ENCODE measurements around the gene C6orf120.

The C6orf120 gene

DNA sequence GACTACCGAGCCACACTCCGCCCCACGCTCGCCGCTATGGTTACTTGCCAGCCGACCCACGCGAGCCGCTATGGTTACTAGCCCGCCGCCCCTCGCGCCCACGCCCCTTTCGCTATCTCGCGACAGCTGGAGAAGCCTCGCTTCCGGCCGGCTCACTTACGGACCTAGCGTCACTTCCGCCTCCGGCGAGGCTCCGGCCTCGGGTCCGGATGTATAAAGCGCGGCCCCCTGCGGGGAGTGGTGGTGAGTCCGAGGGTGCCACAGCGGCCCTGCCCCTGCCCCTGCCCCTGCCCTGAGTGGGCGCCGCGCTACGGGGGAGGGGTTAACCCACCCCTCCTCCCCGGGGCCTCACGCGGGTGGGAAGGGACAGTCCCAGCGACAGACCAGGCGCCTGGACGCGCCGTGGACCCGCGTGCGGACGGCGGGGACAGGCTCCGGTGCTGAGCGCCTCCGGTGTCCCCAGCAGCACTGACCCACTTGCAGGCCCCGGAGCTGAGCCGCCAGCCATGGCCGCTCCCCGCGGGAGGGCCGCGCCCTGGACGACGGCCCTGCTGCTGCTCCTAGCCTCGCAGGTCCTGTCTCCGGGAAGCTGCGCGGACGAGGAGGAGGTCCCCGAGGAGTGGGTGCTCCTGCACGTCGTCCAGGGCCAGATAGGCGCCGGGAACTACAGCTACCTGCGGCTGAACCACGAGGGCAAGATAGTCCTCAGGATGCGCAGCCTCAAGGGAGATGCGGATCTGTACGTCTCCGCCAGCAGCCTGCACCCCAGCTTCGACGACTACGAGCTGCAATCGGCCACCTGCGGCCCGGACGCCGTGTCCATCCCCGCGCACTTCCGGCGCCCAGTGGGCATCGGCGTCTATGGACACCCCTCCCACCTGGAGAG lies at the start of gene C6orf120, which contains the start of gene WDR27:
C6orf120 (plus strand) TSS at position 173 of the 886 bp plus-strand sequence; CDS start at position 507, 334 bp downstream.
WDR27 (minus strand) TSS at position 76 of the 886 bp plus-strand sequence. CDS start 13,024 bp downstream, outside the sequence.
- DNase-seq, result peak; percentile 93

DNA sequence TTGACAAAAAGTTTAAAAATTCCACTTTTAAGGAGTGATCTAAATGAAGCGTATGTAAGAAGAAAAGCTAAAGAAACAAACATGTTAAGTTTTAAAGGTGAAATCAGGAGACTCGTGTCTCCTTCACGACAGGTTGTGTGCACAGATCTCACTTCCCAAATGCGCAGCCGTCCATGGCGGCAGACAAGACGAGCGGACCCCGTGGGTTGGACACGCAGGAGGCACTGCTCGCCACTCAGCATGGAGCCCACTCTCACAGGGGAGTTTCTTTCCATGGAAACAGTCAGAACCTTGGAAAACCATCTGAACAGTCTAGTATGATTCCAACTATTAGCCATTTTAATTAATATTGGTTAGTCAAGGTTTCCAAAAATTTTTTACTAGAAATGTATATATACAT lies 49.0 kb upstream of the C6orf120 start:
- no peak for DNase-seq

DNA sequence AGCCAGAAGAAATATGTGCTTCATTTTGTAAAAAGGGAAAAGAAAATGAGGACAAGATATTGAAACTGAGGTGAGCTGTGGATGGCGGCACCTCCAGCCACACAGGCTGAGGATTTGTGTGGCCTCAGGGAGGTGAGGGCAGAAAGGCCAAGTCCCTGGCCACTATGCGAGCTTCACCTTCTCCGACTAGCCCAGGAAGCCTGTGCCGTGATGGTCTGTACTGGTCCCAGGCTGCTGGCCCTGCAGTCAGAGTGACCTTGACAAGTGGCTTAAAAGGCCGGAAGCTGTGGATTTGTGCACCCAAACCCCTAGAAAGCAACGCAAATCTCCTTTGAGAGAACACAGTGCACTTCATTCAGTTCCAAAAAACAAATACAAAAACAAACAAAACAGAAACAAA lies 48.2 kb upstream of the C6orf120 start:
- DNase-seq, result no peak

DNA sequence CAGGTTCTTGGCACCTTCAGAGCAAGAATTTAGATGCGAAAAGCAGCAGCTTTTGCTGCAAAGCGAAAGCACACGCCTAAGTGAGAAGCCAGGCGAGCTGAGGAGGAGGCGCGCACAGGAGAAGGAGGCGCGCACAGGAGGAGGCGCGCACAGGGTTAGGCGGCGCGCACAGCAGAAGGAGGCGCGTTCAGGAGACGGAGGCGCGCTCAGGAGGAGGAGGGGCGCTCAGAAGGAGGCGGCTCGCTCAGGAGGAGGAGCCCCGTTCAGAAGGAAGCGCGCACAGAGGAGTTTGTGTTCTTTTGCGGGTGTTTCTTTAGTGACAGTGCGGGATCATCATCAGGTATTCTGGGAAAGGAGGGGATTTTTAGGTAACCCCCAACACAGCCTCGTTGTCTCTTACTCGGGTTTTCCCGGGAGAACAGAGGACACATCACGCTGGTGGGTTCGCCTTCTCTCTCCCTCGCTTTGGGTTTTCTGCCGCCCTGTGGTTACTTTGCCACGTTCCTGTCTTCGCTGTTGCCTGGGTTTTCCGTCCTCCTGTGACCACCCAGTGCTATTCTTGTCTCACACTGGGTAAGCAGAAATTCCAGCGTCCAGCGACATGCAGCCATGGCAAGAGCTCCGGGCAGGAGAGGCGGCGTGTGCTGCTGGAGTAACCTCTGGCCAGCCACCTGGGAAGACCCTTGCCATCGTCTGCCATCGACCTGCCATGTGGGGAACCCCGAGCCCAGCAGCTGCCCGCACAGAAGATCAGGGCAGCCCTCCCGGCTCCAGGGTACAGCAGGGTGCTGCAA lies 47.1 kb upstream of the C6orf120 start:
- peak; percentile 66 for DNase-seq

DNA sequence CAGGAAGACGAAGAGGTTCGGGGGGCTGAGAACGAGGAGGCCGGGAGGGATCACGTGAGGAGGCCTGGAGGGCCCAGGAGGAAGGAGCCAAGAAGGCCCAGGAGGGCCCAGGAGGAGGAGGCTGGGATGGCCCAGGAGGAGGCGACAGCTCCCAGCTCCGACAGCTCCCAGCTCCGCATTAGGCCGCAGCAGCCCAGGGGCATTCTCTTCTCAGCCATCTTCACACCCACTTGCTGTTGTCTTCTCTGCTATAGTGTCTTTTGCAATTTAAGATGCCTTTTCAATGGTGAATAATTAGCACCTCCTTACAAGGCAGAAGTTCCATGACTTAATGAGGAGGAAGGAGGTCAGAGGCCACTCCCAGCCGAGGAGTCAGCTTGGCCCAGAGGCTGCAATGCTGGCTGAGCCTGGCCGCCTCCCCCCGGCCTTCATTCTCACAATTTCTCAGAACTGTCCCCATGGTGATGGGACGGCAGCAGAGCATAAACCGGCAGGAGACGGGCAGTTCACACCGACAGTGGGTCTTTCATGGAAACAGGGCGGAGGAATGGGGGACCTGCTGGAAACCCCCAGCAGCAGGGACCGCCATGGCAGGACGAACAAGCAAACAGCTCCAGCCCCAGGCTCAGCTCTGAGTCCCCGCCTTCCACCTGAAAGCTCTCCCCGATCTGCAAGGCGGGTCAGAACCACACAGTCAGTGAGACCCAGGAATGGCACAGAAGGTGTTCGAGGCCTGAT lies 45.2 kb upstream of the C6orf120 start:
- no peak for DNase-seq

DNA sequence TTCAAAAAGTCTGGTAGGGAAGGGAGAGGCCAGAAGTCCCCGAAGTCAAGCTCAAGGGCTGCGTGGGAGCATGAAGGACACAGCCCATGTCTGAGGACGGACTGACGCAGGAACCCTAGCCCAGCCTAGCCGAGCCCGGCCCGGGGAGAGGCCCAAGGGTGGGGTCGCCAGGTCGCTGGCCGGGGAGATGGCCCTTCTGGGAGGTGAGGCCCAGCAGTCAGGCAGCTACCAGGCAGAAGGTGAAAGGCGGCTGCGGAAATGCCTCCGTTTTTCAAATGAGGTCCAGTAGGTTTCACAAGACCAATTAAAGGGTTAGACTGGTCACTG lies 44.7 kb upstream of the C6orf120 start:
- DNase-seq, result no peak

DNA sequence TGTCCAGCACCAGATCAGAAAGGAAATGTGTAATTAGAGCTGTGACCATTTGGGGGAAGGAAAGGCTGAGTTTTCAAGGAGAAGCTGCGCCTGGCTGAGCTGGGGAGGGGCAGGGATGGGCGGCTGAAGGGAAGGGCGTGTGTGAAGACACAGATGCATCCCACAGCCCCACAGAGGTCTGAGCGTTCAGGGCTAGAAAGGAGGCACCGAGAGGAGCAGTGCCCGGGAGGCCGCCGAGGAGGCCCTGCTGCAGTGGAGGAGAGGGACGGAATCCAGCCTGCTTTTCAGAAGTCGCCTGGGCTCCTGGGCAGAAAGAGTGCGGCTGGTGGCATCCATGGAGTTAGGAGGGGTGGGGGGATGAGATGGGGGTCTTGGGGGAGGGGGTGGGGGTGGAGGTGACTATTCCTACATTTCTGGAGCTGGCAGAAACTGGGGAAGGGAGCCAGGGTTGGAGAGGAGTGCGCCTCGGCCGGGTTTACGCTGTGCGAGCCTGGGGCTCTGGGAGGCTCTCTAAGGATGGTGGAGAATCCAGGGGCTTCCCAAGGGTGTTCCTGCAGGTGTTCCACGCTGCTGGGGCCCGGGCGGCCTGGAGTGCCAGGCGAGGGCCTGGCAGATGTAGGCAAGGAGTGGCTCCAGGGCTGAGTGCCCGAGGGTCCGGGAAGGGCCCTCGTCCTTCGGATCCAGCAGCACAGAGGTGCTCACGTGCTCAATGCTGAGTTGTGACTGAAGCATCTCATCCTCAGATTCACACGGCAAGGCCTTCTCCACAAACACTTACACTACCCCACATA lies 41.9 kb upstream of the C6orf120 start:
- no peak for DNase-seq

DNA sequence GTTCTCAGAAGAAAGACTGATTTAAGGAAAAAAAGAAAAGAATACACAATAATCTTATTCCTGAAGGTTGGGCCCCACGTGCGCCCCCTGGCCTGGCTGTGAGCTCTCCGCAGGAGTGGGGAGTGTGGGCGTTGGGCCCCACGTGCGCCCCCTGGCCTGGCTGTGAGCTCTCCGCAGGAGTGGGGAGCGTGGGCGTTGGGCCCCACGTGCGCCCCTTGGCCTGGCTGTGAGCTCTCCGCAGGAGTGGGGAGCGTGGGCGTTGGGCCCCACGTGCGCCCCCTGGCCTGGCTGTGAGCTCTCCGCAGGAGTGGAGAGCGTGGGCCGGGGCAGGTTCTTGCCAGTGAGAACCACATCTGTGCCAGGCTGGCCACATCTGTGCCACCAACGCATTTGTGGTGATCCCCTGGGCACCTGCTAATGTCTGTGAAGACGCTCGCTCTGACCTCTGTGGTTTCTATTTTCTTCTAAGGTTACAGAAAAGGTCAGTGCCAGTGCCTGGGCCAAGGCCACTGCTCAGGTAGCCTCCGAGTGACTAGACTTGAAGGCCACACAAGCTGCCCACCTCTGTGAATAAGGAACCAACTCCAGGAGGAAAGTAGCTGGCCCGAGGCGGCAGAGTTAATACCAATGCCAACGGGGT lies 41.1 kb upstream of the C6orf120 start:
- no peak for DNase-seq

DNA sequence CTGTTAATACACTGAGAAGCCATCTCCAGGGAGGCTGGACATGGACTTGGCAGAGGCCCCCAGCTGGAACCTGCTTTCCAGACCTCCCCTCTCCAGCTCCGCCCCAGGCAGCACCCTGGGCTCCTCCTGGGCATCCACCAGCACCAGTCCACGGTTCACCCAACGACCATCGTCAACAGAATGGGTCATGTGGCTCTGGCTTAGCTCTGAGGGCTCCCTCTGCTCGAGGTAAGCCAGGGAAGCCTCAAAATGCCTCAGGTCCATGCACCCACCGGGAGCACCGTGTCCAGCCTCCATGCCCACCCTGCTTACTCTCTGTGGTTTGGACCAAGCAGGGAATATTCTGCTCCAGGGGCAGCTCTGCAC lies 40.6 kb upstream of the C6orf120 start:
- no peak for DNase-seq

DNA sequence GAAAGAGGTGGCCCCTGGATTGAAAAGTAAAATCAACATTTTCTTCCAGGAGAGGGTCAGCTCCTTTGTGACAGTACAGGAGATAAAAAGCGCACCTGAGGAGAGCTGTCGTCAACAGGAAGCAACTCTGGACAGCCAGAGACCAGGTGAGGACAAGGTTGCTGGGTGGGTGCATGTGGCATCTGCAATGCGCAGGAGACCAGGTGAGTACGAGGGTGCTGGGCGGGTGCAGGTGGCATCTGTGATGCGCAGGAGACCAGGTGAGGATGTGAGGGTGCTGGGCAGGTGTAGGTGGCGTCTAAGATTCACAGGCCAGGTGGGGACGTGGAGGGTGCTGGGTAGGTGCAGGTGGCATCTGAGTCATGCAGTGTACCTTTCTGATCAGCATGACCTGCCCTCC lies 38.5 kb upstream of the C6orf120 start:
- DNase-seq, result no peak

DNA sequence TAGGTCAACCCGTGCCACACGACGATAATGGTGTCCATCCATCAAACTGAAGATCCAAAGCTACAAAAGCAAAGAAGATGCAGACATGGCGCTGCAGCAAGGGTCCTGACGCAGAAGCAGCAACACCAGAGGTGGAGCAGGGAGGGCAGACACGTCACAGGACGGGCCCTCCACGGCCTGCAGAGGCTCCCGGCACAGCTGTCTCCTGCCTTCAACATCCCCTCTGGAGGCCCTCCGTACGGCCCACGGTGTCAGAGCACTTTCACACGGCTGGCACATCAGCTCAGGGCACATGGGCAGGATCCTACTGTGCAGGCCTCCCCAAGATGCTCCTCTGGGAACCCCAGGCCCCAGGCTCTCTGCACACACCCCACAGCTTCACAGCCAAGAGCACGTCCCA lies 37.7 kb upstream of the C6orf120 start:
- DNase-seq, result no peak

DNA sequence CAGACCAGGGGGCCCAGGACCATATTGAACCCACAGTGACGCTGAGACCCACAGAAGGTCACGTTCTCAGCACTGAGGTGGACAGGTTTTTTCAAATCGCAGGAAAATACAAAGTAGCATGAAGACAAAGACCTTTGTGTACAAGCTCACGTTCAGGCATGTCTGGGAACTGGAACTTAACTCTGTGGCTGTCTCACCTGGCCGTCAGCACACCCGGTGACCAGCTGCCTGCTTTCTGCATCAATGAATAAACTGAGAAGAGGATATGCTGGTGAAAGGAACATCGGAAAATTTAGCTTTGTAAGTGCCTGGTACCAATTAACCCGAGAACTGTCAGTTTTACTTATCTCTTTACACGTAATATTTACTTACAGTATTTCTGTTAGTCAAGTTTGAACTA lies 36.6 kb upstream of the C6orf120 start:
- no peak for DNase-seq

DNA sequence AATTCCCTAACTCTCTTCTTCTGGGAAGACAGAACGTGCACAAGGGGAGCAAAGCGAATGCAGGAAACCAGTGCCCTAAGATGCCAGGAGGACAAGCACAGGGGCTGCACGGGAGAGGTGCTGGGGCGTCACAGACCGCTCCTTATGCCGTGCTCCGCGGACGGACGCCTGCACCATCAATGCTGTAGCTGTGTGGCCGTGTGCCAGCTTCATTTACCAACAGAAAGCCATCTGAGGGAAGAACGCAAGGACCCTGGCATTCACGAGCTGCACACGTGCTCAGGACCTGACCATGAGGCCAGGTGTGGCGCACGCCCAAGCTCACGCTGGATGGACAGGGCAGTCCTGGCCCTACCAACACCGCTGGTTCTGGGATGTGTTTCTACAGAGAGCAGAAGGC lies 35.5 kb upstream of the C6orf120 start:
- DNase-seq, result no peak

DNA sequence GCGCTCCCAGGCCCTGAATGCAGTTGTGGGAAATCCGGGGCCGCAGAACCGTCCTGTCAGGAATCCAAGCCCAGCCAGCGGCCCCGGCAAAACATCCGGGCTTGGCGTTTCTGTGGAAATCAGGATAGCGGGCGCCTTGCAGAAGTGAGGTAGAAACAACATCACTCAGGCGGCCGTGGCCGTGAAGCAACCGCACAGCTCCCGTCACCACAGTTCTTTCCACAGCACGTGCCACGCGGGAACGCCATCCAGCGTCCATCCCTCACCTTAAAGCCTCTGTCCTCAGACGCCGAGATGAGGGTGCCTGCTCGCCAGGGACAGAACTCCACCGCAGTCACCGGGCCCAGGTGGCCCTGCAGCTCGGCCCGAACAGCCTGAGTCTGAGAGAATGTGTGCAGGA lies 34.2 kb upstream of the C6orf120 start:
- DNase-seq, result no peak

DNA sequence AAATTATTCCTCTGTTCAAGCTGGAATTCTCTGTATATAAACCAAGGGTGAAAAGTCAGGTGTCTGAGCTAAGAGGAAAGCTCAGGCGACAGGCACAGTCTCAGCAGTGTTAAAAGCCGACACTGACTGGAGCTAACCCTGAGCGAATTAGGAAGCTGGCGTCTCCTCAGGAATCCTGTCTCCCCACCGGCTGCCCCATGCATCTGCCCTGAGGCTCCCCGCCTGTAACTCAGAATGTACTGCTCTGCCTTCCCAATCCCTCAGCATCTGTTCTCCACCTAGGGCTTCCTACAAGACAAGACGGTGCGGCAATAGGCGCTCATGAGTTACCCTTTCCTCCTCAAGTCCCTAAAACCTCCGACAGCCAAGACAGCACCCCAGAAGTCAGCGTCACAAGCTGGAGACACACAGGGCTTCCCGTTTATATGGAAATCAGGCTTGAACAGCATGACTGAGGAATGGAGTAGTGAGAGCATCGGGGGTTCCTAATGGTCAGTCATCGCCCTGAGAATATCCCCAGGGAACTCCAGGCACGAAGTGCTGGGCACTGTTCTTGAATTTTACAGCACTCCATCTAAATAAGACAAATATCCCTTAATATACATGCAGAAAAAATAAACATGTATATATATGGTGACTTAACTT lies 33.6 kb upstream of the C6orf120 start:
- no peak for DNase-seq

DNA sequence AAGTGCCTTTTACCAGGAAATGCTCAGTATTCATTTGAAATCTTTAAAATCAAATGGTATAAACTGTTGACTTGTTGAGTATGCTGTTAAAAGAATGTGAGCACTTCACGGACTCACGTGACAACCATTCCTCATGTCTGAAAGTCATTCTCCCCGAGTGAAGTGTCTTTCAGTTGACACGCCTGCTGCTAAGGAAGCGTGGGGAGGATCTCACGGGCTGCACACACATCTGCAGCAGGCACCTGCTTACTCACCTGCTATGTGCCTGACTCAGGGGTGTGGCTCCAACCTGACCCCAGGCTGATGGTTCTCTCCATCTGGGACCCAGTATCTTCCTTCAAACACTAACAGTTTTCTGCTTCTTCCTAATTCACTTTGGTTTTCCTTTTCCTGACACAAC lies 32.8 kb upstream of the C6orf120 start:
- no peak for DNase-seq

DNA sequence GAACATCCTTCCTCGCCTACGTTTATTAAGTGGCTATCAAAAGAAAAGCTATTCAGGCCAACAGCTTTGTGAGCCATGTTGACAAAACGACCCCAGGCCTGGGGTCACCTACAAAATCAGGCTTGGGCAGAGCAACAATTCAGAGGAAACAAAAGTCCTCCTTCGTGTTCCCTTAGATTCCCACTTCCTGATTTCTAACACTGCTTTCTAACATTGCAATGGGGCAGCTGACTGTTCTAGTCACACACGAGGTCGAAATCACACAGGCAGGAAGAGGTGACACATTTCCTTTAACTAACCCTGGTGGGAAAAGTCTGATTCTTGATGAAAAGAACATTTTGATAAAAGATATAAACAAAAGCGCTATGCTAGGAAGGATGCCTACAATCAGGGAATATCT lies 32.0 kb upstream of the C6orf120 start:
- DNase-seq, result no peak

DNA sequence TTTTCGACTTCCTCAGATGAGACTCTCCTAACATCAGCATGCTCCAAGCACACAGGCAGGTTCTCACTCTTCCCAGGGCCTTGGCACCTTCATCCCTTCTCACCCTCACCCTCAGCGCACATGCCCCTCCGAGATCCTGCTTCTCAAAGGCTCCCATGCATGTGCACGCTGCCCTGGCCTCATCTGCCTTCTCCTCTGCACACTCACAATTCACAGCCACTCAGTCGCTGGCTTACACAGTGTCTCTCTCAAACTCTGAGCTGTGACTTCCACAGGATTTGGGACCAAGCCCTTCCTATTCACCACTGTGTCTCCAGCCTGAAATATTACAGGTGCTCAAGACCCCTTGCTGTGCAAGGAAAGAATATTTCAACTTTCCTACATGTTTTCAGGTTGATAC lies 30.4 kb upstream of the C6orf120 start:
- no peak for DNase-seq

DNA sequence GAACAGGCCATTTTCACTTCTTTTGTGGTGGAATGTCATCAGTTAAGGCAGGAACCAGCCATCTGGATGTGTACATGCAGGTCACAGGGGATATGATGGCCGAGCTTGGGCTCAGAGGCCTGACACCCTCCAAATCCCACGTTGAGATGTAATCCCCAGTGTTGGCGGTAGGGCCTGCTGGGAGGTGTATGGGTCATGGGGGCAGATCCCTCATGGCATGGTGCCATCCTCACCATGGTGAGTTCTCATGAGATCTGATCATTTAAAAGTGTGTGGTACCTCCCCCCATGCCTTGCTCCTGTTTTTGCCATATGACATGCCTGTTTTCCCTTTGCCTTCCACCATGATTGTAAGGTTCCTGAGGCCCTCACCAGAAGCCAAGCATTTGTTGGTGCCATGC lies 26.9 kb upstream of the C6orf120 start:
- no peak for DNase-seq

DNA sequence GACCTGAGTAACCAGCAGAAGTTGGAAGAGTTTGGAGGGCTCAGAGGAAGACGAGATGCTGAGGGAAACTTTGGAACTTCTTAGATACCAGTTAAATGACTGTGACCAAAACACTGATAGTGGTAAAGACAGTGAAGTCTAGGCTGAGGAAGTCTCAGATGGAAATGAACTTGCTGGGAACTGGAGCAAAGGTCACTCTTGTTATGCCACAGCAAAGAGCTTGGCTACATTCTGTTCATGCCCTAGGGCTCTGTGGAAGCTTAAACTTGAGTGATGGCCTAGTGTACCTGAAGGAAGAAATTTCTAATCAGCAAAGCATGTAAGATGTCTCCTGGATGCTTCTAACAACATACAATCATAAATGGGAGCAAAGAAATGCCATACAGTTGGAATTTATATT lies 24.8 kb upstream of the C6orf120 start:
- no peak for DNase-seq

DNA sequence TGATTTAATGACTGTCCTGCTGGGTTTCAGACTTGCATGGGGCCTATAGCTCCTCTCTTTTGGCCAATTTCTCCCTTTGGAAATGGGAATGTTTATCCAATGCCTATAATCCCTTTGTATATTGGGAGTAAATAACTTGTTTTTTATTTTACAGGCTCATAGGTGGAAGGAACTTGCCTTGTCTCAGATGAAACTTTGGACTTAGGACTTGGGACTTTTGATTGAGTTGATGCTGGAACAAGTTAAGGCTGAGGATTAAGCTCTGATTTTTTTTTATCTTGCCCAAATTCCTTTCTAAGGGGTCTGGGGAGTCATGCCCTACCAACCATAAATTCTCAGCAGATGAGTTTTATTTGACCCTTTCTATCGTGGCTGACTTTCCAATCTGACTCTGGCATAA lies 23.6 kb upstream of the C6orf120 start:
- DNase-seq, result no peak

DNA sequence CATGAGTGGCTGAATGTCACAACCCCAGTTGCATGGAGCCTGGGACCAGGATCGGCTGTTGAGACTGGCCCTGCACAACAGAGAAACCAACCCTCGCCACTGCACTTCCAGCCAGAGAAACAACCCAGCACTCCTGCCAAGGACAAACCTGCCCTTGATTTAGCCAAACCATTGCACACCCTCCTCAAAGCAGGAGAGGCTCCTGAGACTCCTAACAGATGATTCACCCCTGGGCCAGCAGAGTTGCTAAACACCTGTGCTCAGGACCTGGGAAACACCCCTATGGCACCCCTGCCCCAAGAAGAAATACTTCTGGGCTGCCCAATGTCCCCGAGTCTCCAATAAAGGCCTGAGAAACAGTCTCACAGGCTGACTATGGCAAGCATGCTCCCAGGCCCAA lies 17.9 kb upstream of the C6orf120 start:
- no peak for DNase-seq

All from midbrain (tissue), 1 donor.